Fibroblast of the aortic adventitia (primary cell): ENCODE results near the gene GIMAP7. TPM values are rescaled to one million over a fixed set of nuclear protein-coding genes. Genes with fewer than 3 reads are reported as not detected.

Source experiments
- DNase-seq: peaks from one replicate; pipeline ENCODE4 v3.0.0-alpha.2; 2010; ENCODE audit warnings: low read depth
- H3K4me3 ChIP-seq: 2 replicates; pipeline ENCODE4 v1.5.1; 2011; ENCODE audit warnings: low read depth, mild to moderate bottlenecking, control low read depth, low read length, moderate library complexity
- total RNA-seq: library from RNA; depleted of rRNA; stranded (reverse); fragments of >200 nt; gene quantifications from 2 replicates; pipeline ENCODE4 v1.2.3, GENCODE V29; 2012; ENCODE audit warnings: low replicate concordance
- TF ChIP-seq, protein P1 (sequence below): IDR thresholded peaks from 2 replicates; pipeline ENCODE4 v1.5.1; 2011; ENCODE audit warnings: mild to moderate bottlenecking, low read length, control low read depth, inconsistent platforms; ENCODE audit not compliant: insufficient read depth

GIMAP7 gene
- total RNA-seq, 1 donor = not detected

GRCh38 chr7:150564006-150564405 lies 49.3 kb downstream of the GIMAP7 start:
- TF ChIP-seq, protein P1, sequence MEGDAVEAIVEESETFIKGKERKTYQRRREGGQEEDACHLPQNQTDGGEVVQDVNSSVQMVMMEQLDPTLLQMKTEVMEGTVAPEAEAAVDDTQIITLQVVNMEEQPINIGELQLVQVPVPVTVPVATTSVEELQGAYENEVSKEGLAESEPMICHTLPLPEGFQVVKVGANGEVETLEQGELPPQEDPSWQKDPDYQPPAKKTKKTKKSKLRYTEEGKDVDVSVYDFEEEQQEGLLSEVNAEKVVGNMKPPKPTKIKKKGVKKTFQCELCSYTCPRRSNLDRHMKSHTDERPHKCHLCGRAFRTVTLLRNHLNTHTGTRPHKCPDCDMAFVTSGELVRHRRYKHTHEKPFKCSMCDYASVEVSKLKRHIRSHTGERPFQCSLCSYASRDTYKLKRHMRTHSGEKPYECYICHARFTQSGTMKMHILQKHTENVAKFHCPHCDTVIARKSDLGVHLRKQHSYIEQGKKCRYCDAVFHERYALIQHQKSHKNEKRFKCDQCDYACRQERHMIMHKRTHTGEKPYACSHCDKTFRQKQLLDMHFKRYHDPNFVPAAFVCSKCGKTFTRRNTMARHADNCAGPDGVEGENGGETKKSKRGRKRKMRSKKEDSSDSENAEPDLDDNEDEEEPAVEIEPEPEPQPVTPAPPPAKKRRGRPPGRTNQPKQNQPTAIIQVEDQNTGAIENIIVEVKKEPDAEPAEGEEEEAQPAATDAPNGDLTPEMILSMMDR = no peak
- no peak for DNase-seq
- H3K4me3 ChIP-seq = no peak overlapping the region

GRCh38 chr7:150564566-150564965 lies 49.9 kb downstream of the GIMAP7 start:
- no peak overlapping the region for H3K4me3 ChIP-seq
- TF ChIP-seq, protein P1 = no peak
- DNase-seq = no peak

DNA sequence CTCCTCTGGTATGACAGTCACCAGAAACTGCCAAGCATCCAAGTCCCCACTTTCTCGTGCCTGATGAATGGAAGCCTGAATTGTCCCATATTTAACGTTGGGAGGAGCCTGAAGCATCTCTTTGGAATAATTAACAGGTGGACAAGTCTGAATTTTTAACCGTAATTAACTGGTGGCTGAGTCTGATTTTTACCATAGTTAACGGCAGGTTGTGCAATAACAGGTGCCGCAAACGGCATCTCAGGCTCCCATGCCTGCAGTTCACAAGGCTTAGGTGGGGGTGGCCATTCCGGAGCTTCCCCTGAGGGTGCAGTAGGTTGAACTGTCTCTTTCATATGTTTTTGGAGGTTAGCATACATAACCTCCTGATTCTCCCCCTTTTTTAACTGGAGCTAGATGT lies 50.6 kb downstream of the GIMAP7 start:
- H3K4me3 ChIP-seq = no peak overlapping the region
- TF ChIP-seq, protein P1 = no peak
- no peak for DNase-seq

DNA sequence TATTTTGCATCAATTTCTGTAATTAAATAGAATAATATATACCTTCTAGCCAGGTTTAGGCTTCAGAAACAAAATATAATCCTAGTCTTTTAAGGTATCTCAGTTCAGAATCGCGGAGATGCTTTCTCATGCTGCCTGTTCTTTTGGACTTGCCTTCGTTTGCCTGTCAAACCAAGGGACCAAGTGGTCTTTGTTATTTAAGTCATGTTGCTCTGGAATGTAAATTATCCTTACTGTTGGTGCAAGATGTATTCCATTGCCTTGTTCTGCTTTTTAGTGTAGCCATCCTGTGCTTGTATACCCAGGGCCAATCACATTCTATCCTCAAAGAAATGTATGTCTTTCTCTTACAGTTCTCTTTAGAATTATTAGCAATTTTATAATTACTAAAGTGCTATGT lies 51.5 kb downstream of the GIMAP7 start:
- DNase-seq = no peak
- TF ChIP-seq, protein P1 = no peak

DNA sequence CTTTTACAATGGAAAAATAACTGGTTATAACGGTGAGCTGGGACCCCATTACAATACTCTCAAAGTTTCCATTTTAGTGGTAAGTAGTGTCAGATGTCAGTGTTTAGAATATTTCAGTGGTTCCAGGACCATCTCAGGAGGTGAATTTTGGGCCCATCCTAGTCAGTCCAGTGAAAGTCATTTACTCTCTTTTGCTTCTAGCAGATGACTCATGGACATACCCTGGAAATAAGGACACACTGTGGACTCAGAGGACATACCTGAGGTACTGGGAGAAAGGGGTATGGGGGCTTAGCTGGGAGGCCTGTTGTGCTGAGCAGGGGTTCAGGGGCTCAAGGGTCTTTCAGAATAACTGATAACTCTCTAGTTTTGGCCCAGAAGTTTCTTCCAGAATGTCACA lies 51.9 kb downstream of the GIMAP7 start:
- DNase-seq = no peak
- no peak overlapping the region for H3K4me3 ChIP-seq
- TF ChIP-seq, protein P1 = no peak

More for the DNA sequence above, 51.5 kb downstream of the GIMAP7 start:
- no peak overlapping the region for H3K4me3 ChIP-seq

DNA sequence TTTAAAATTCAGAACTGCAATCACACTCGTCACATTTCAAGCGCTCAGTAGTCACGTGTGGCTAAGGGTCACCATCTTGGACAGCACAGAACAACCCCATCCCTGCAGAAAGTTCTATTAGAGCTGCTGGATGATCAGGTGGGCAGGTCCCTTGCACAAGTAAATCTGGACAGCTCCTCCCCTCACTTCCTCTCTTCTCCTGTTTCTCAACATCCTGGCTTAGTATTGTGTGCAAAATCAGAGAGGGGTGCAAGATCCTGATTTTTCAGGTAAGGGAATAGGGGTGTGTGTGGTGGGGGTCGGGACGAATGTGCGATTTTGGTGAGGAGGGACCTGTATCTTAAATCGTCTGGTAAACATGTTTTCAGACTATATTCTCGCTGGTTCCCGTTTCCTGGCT lies 52.5 kb downstream of the GIMAP7 start, which contains the start of gene GIMAP4:
GIMAP4 (plus strand) TSS at position 222 of the 400 bp plus-strand sequence. CDS start 2,512 bp downstream, outside the sequence.
- no peak for DNase-seq
- no peak within 1 kb of the TSS for H3K4me3 ChIP-seq
- TF ChIP-seq, protein P1 = no peak

GRCh38 chr7:150567871-150568301 lies 53.2 kb downstream of the GIMAP7 start:
- no peak for DNase-seq
- TF ChIP-seq, protein P1 = no peak
- no peak overlapping the region for H3K4me3 ChIP-seq
